ENCODE results near the gene PRDM8.

PRDM8 gene

DNA sequence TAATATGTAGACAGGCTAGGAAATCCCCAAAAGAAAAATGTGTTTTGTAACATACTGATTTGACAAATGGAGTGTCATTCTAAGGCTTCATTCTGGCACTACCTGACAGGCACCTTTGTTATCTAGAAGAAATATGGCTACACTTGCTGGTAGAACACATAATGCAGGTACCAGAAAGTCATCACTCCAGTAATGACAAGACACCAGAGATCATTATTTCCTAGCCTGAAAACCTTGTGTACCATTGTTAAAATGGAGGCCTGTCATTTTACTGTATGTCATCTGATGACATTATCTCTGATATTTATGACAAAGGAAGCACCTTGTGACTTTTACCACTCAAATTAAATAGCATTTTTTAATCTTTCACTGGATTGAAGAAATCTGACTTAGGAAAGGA lies 55.6 kb downstream of the PRDM8 start:
- TF ChIP-seq TAF1 (IDR thresholded peaks at IDR 0.05; ENCODE audit: low read depth, low read length) (no peak), POLR2AphosphoS5 (IDR thresholded peaks at IDR 0.05; ENCODE audit: low read depth, low read length) (no peak), SPI1 (IDR thresholded peaks at IDR 0.05; ENCODE audit: low read depth, low read length) (no peak), POLR2A (IDR thresholded peaks at IDR 0.05; ENCODE audit: low read depth, low read length) (no peak)
- DNase-seq (ENCODE audit: insufficient read length, low spot score) (no peak), FAIRE-seq (no peak)

DNA sequence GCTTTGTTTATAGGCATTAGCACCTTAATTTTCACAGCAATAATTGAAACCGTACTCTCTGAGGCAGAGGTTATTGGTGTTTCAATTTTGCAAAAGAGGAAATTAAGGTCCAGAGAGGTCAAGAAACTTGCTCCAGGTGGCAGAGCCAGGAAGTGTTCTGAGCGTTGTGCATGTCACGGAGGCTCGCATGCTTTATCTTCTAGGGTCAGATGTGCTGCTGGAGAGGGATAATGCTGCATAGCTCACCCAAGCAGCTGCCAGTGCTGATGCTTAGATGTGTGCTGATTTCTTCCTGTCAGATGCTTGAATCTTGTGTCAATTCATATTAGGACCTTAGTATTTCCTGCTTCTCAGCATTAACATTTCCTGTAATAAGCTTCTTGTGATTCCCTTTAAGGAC lies 56.2 kb downstream of the PRDM8 start:
- DNase-seq (ENCODE audit: insufficient read length, low spot score) (no peak), FAIRE-seq (peak; percentile 55)
- TF ChIP-seq POLR2AphosphoS5 (IDR thresholded peaks at IDR 0.05; ENCODE audit: low read depth, low read length) (no peak), POLR2A (IDR thresholded peaks at IDR 0.05; ENCODE audit: low read depth, low read length) (no peak), PAX5 (IDR thresholded peaks at IDR 0.05; ENCODE audit: insufficient read depth, low read length, severe bottlenecking) (no peak), POU2F2 (IDR thresholded peaks at IDR 0.05; ENCODE audit: low read depth, low read length) (no peak), TAF1 (IDR thresholded peaks at IDR 0.05; ENCODE audit: low read depth, low read length) (no peak), SPI1 (IDR thresholded peaks at IDR 0.05; ENCODE audit: low read depth, low read length) (no peak)
